CD4-positive, alpha-beta T cell treated with Interferon alpha-2 for 1 hour (primary cell): ENCODE results near the gene TTLL9.
"Not testable (repeated sequence)": the region's sequence is repeated elsewhere in the genome, so short reads cannot be mapped to it uniquely, and the experiment has no call there.

Experiments used
- DNase-seq, 2 donors: peaks; one replicate each; pipeline ENCODE4 v3.0.0-alpha.2; 2020 to 2022

The TTLL9 gene, protein sequence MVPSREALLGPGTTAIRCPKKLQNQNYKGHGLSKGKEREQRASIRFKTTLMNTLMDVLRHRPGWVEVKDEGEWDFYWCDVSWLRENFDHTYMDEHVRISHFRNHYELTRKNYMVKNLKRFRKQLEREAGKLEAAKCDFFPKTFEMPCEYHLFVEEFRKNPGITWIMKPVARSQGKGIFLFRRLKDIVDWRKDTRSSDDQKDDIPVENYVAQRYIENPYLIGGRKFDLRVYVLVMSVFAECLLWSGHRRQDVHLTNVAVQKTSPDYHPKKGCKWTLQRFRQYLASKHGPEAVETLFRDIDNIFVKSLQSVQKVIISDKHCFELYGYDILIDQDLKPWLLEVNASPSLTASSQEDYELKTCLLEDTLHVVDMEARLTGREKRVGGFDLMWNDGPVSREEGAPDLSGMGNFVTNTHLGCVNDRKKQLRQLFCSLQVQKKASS

DNA sequence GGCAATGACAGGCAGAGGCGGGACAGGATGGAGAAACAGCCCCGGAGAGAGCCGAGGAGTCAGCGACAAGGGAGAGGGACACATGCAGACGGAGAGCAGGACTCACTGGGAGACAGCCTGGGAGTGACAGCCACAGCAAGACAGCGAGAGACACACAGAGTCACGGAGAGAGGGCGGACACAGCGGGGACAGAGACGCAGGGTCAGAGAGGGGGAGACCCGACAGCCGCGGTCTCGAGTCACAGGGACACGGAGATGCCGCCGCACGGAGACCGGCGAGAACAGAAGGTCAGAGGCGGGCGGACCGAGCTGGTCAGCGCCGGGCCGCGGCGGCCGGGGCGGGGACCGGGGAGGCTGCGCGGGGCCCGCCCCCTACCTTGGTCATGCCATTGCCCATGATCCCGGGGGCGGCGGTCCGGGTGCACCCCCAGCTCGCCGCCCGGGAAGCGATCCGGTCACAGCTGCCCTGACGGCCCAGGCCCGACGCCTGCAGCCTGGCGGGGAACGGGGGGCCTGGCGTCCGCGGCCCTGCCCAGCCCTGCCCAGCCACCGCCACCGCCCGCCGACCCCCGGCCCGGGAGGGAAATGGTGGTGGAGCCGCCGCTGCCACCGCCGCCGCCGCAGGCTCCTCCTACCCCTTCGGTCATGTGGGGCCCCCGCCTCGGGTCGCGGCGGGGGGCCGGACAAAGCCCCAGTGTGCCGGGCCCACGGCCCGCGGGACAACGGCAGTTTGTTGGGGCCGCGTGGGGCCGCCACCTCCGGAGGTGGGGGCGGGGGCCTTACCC lies at the start of gene TTLL9, which contains the start of gene DUSP15:
TTLL9 (plus strand) TSS at position 693 of the 784 bp plus-strand sequence. CDS start 493 bp downstream, outside the sequence.
DUSP15 (minus strand) TSS at position 586 of the 784 bp plus-strand sequence; CDS start at position 396, 190 bp downstream.
- peak in 1 of 2 donors; percentile 17 for DNase-seq

DNA sequence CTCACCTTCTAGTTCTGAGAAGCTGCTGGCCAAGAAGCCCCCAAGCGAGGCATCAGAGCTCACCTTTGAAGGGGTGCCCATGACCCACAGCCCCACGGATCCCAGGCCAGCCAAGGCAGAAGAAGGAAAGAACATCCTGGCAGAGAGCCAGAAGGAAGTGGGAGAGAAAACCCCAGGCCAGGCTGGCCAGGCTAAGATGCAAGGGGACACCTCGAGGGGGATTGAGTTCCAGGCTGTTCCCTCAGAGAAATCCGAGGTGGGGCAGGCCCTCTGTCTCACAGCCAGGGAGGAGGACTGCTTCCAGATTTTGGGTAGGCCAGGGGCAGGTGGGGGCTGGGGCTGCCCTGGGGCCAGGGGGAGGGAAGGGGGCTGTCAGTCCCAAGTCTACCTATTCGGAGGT lies 49.0 kb upstream of the TTLL9 start:
- no peak for DNase-seq

DNA sequence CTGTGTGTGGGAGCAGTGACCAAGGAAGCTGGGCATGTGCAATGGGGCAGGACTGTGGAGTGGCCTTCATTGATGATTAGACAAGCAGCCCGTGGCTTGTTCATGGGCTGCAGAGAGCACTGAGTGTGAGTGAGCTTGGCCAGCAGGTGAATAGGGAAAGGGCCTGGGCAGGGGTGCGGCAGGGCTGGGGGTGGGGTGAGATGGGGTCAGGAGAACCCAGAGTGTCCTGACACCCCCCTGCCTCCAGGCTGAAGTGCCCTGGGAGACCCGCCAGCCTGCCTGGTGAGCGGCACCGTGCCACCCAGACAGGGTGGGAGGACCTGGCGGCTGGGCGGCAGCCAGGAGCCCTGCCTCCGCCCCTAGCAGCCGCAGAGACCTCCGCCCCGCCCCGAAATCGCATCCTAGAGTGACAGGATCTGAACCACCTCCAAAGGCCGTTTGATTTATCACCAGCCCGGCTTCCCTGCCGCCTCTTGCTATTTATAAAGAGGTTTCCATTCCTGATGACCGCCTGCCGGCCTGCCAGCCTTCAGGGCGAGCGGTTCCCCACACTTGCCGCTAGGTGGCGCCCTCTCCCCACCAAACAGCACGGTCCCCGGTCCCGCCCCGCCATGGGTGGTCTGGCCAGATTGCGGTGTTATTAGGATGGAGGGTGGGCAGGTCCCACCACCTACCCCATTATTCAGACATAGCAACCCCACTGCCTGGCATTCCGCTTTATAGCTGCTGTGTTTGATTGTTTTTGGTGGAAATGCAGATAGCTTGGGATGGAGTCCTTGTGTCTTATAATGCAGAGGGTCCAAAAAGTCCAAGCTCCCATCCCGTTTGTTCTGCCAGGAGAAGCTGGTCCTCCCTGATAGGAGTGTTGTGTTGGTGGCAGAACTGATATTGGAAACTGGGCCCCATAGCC lies 47.8 kb upstream of the TTLL9 start:
- peak; percentile 69 to 76 for DNase-seq

DNA sequence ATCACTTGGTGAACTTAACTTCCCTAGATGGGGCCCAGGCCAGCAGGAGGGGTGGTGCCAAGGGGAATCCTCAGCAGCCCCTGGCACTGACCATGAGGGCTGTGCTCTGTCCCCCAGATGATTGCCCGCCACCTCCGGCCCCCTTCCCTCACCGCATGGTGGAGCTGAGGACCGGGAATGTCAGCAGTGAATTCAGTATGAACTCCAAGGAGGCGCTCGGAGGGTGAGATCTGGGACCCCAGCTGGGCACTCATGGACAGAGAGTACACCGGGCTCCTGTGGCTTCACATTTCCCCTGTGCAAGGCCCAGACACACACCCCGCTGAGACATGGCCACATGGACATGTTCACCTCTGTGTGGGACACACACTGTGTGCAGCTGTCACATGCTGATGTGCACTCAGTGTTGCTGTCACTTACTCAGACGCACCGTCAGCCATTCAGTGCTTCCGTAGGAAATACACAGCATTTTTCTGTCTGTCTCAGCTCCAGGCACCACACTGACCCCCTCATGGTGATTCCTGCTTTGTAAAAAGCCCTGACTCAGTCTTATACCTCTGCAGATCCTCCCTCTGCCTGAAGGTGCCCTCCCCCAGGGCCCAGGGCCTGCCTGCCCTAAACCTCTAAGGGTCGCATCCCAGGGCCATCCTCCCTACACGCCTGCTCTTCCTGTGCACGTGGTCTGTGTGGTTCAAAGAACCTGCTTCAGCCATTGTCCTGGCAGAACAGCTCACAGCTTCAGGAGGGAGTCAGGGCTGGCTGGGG lies 46.9 kb upstream of the TTLL9 start:
- no peak for DNase-seq

DNA sequence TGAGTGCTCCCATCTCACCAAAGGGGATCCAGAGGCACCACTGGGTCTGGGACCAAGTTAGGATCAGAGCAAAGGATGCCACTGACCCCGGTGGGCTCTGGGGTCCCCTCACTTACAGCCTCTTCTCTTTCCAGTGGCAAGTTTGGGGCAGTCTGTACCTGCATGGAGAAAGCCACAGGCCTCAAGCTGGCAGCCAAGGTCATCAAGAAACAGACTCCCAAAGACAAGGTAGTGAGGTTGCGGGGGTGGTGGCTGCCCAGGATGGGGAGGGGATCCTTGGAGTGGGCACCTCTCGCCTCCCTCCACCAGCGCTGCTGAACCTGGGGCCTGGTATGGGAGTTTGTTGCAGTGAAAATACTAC lies 46.3 kb upstream of the TTLL9 start:
- DNase-seq = no peak

DNA sequence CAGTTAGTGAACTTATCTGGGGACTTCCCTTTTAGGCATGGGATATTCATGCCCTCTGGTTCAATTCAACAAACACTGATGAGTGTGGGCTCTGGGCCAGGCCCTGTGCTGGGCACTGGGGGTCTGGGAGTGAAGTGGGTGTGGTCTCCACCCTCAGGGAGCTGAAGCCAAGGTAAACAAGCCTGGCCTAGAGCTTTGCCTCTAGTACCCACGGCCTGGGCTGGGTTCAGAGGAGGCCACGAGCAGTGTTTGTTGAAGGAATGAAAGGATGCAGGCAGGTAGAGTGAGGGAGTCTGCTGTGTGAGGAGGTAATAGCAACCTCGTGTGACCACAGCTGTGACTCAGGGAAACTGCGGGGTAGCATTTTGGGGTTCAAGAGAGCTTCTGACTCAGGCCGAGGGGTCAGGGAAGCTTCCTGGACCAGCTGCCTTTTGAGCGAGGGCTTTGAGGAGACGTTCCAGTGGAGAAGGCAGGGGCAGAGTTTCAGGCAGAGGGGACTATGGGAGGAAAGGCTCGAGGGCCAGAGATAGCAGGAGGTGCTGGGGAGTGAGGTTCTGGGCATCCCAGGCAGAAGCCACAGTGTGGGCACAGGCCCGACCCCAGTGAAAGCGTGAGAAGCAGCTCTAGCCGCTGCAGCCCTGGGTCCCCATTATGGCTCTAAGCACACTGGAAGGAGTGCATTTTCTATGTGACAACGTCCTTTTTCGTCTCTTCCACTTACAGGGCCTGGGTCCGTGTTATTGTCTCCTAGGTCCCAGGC lies 45.7 kb upstream of the TTLL9 start:
- no peak for DNase-seq

DNA sequence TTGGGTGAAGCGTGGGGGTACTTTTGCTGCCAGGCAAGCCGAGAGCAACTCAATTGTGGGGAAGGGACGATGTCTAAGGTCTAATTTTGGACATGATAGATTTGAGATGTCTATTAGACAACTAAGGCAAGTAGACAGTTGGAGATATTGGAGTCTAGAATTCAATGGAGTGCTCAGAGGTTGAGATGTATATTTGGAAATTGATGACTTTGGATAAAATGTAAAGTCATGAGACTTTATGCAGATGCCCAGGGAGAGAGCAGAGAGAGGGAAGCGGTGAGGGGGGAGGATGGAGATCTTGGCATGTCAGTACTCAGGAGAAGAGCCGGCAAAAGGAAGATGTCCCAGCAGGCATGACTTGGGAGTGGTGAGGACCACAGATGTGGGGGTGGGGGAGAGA lies 44.4 kb upstream of the TTLL9 start:
- DNase-seq = no peak

DNA sequence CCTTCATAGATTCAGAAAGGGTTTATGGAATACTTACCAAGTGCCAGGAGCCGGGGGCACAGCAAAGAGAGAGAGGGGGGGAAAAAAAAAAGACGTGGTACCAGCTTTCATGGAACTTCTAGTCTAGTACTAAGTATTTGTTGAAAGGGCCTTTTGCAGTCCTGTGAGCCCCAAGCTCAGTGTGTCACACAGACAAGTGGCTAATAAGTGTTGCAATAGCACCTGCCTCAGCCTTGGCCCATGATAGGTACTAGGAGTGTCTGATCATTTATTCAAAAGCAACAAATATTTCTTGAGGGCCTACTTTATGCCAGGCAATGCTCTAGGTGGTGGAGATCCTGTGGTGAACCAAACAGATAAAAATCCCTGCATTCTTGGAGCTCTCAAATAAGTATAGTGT lies 43.4 kb upstream of the TTLL9 start:
- no peak for DNase-seq

DNA sequence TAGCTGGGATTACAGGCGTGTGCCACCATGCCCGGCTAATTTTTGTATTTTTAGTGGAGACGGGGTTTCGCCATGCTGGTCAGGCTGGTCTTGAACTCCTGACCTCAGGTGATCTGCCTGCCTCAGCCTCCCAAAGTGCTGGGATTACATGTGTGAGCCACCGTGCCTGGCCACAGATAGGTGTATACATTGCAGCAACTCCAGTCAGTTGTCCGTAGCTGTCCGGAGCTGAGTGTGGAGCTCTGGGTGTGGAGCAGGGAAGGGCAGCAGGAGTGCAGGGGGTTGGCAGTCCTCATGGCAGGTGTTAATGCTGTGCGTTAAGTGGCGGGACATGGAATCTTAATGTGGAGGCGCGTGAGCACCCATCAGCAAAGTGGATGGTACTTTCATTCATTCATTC lies 42.4 kb upstream of the TTLL9 start:
- DNase-seq = not testable (repeated sequence)

DNA sequence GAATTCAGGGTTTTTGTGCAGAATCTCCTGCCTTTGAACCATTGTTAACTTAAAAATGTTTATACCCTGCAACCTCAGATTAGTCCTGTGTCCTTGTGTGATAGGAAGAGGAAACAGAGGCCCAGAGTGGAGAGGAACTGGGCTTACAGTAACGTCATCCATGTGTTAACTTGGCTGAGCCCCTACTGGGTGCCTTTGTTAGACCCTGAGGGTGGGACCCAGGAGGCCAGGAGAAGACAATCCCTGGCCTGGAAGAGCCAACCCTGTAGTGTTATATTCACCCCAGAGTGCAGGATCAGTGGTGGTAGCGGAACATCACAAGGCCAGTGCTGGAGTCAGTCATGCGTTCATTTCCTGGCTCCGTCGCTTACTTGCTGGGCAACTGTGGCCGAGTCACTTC lies 40.7 kb upstream of the TTLL9 start:
- no peak for DNase-seq

DNA sequence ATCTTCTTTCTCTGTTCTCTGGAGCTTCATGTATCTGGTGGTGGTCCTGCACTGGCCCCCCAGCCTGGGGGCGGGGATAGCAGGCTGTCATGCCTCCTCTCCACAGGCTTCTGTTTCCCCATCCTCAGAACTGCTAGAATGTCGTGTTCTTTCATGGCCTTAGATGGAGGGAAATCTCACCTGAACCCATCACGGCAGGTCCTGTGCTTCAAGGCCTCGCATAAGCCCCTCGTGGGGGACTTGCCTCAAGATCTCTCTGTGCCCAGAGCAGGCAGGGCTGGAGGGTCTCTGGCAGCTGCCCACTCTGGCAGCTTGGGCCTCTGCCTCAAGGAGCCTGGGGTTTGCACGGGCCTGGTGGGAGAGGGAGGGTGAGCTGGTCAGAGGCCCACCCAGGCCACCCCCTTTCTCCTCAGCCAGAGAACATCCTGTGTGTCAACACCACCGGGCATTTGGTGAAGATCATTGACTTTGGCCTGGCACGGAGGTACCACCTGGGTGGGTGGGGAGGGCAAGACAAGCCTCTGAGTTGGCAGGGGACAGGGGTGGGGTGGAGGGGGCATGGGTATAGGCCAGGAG lies 39.9 kb upstream of the TTLL9 start:
- no peak for DNase-seq

DNA sequence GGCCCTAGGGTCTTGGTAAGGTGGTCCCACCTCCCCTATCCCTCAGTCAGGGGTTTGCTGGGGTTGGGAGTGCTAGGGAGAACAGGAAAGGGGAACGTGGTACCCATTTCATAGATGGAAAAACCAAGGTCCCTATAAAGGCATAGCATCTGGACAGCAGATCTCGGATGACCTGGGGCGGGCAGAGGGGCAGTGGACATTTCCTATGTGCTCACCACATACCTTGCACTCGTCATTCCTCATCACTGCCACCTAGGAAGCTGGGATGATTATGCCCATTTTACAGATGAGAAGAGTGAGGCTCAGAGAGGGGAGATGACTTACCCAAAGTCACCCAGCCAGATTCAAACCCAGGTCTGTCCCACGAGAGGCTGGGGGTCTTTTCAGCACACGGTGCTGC lies 39.2 kb upstream of the TTLL9 start:
- no peak for DNase-seq

DNA sequence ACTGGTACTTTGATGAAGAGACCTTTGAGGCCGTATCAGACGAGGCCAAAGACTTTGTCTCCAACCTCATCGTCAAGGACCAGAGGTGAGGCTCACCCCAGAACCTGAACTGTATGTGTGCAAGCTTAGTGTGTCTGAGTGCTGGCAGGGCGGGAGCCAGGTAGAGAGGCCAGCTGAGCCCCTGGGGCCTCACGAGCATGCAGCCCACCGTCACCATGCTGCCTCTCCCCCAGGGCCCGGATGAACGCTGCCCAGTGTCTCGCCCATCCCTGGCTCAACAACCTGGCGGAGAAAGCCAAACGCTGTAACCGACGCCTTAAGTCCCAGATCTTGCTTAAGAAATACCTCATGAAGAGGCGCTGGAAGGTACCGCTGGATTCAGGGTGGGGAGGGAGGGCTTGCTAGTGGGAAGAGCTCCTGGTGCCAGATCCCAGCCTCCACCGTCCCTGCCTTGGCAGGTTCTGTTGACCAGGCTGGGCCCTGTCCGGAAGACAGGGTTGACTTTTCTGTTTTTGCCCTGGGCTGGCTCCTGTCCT lies 38.6 kb upstream of the TTLL9 start:
- DNase-seq = no peak

DNA sequence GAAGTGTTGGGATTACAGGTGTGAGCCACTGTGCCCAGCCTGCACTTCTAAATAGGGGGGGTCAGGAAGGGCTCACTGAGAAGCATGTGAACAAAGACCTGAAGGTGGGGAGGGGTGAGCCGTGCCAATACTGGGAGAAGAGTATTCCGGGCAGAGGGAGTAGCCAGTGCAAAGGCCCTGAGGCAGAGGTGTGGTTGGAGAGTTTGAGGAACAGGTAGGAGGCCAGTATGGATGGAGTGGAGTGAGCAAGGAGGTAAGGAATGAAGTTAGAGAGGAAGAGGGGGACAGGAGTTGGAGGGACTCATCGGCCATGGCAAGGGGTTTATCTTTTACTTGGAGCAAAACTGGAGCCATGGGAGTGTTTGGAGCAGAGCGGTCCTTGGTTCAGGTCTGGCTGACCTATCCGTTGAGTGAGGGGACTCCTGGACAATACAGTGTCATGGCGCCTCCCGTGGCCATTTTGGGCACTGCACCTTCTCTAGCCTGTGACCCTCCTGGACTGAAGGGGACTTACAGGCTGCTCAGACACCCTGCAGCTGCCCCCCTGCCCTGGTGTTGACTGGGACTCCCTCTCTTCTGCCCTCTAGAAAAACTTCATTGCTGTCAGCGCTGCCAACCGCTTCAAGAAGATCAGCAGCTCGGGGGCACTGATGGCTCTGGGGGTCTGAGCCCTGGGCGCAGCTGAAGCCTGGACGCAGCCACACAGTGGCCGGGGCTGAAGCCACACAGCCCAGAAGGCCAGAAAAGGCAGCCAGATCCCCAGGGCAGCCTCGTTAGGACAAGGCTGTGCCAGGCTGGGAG lies 37.1 kb upstream of the TTLL9 start:
- peak; percentile 42 to 54 for DNase-seq

DNA sequence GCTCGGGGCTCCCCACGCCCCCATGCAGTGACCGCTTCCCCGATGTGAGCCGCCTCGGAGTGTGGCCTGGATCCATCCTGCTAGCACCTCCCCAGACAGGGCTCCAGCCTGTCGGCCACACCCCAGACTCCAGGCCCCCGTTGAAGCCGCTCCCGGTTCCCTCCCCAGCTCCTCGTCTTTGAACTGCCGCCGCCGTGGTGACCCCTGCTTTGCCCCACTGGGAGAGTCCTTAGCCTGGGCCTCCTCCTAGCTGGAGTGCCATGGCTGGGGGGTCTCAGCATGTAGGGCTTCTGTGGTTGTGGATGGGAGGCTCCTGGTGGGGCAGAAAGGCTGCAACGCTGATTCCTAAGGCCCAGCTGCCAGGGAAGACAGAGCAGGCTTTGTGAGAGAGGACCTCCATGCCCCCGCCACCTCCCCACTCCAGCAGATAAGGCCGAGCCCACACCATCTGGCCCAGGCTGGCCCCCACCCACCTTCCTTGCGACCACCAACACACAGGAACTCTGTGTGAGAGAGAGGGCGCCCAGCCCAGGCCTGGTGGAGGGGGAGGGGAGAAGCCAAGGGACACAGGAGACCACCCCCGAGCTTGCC lies 36.4 kb upstream of the TTLL9 start:
- DNase-seq = no peak

DNA sequence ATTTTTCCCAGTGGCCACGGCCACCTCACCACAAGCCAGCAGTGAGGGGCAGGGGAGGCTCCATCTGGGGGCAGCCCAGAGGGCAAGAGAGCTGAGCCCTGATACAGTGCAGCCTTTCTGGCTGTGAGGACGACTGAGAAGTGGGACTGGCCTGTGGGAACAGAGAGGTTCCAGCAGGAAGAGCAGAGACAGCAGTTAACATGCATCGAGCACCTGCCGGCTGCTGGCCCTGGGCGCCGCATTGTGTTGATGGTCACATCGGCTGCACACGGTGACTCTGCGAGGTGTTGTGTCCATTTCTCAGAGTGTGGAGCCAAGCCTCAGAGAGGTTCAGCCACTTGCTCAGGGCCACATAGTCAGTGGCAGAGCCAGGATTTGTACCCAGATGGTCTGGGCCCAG lies 34.9 kb upstream of the TTLL9 start:
- DNase-seq = no peak

DNA sequence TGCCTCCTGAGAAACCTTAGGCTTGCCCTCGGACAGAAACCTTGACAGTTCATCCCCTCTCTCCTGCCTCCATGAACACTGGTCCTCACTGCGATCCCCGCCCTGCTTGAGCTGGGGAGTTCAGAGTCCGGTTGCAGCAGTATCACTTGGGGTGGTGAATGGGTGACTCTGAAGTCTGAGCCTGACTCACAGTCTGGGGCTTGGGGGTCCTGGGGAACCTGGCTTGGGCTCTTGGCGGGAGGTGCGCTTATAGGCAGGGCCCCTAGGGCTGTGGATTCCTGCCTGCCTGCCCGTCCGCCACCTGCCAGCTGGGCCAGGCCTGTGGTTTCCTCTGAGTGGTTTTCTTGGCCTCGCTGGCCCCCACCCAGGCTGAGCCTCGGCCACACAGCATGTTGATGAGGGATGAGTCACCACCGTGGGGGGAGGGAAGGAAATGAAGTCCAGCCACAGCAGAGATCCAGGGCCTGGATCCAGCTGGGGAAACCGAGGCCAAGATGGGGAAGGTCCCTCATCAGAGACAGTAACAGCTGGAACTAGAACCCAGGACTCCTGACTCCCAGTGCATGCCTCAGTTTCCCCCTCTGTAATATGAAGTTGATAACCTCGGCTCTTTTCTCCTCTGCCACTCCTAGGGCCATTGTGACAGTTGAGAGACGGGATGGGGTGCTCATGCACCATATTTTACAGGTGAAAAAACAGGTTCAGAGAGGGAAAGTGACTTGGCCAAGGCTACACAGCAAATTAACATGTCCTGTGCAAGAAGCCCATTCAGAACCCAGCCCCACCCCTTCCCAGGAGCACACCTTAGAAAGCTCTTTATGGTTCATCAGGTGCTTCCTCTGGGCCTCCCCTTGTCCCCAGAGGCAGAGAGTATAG lies 34.2 kb upstream of the TTLL9 start:
- DNase-seq = peak; percentile 32 to 58

DNA sequence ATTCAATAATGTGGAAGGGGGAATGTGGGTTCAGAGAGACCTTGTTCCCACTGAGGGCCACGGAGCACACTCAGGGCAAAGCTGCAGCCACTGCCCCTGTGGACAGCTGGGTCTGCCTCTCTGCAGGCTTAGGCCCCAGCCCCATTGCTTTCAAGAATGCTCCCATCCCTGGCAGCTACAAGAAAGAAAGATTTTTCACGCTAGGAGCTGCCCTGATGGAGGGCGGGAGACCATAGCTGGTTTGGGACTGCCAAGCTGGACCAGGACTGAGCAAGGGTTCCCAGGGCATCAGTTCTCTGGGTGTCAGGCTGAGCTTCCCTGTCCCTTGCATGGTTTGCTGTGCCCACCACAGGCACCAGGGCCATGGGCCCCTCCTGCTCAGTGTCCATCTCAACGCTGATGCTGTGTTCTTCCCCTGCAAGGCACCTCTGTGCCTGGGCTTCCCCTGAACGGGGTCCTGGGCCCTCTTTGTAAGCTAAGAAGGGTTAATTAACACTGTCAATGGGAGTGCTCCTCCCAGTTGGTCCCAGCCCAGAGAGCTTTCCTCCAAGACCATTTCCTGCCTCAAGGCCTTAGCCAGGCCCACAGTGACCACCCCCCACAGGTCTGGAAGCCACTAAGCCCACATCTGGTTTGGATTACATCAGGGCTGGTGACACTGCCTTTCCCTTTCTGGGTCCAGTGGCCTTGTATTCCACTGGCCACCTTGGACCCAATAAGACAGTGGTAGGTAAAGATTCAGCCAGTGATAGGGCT lies 33.4 kb upstream of the TTLL9 start:
- no peak for DNase-seq
